ENCODE data around the gene ELOVL7. TPM values are rescaled to one million over a fixed set of nuclear protein-coding genes. Genes with fewer than 3 reads are reported as not detected.

Gene ELOVL7
- total RNA-seq, 1 experiment from 2014 or later, result 1.2 TPM

GRCh38 chr5:60891667-60892066, 47.6 kb upstream of the ELOVL7 start:
- H3K9me2 ChIP-seq (replicated peaks; ENCODE audit: low read length), result no peaks in the 10 kb centered on the region
- H3K79me2 ChIP-seq (ENCODE audit: low read length), result no peaks in the 10 kb centered on the region
- H3F3A ChIP-seq (ENCODE audit: low read length, unreplicated experiment), result no peaks in the 10 kb centered on the region
- H3K27me3 ChIP-seq (ENCODE audit: low read length), result no peaks in the 10 kb centered on the region
- no TSS peak for BruUV-seq (replicated peaks)
- no peak overlapping the region for H3K4me2 ChIP-seq (ENCODE audit: low read length)
- ATAC-seq (no peak), DNase-seq (no peak)
- intact Hi-C loops (cut with micrococcal nuclease), result no loop called here
- no peak overlapping the region for H3K9ac ChIP-seq (ENCODE audit: low read length)
- H3K9me3 ChIP-seq (ENCODE audit: low read length), result no peaks in the 10 kb centered on the region
- H3K27ac ChIP-seq (ENCODE audit: low read length), result no peak overlapping the region
- H2AFZ ChIP-seq (ENCODE audit: low read length), result no peak overlapping the region
- no peaks in the 10 kb centered on the region for H4K20me1 ChIP-seq (ENCODE audit: low read length)
- ChIA-PET CTCF (no interaction called here), POLR2A (ENCODE audit: unreplicated experiment) (no interaction called here)
- TF ChIP-seq CTCF (conservative IDR thresholded peaks at IDR 0.05; ENCODE audit: low read depth, low read length), result no peak
- no peak for TF ChIP-seq EZH2phosphoT487 (IDR thresholded peaks at IDR 0.05; ENCODE audit: borderline replicate concordance, low read length)
- TF ChIP-seq EZH2 (IDR thresholded peaks at IDR 0.05; ENCODE audit: low read length, unreplicated experiment), result no peak
- H3K4me1 ChIP-seq (ENCODE audit: insufficient read depth, low read length), result no peaks in the 10 kb centered on the region
- H3K4me3 ChIP-seq (ENCODE audit: low read length), result no peak overlapping the region
- H3K36me3 ChIP-seq (ENCODE audit: low read depth, low read length), result no peaks in the 10 kb centered on the region

- POLR2A ChIA-PET (ENCODE audit: unreplicated experiment), result no interaction called here
- Histone ChIP-seq H3K4me3 (ENCODE audit: low read length) (no peak overlapping the region), H3K9me2 (replicated peaks; ENCODE audit: low read length) (no peaks in the 10 kb centered on the region), H3K9me3 (ENCODE audit: low read length) (no peaks in the 10 kb centered on the region), H3F3A (ENCODE audit: low read length, unreplicated experiment) (no peaks in the 10 kb centered on the region), H3K4me2 (ENCODE audit: low read length) (no peak overlapping the region), H4K20me1 (ENCODE audit: low read length) (no peaks in the 10 kb centered on the region), H3K9ac (ENCODE audit: low read length) (no peak overlapping the region), H3K27me3 (ENCODE audit: low read length) (no peaks in the 10 kb centered on the region), H3K36me3 (ENCODE audit: low read depth, low read length) (no peaks in the 10 kb centered on the region), H3K79me2 (ENCODE audit: low read length) (no peaks in the 10 kb centered on the region), H3K4me1 (ENCODE audit: insufficient read depth, low read length) (no peaks in the 10 kb centered on the region), H3K27ac (ENCODE audit: low read length) (no peak overlapping the region), H2AFZ (ENCODE audit: low read length) (no peak overlapping the region)
- intact Hi-C loops (cut with micrococcal nuclease), result no loop called here
- DNase-seq (no peak), ATAC-seq (no peak)
- BruUV-seq (replicated peaks), result no TSS peak
- TF ChIP-seq CTCF (conservative IDR thresholded peaks at IDR 0.05; ENCODE audit: low read depth, low read length) (no peak), EZH2 (IDR thresholded peaks at IDR 0.05; ENCODE audit: low read length, unreplicated experiment) (no peak), EZH2phosphoT487 (IDR thresholded peaks at IDR 0.05; ENCODE audit: borderline replicate concordance, low read length) (no peak)
- CTCF ChIA-PET, result no interaction called here
These were observed 44.4 kb upstream of the ELOVL7 start for GRCh38 chr5:60888359-60889061.

GRCh38 chr5:60887746-60888145, 43.7 kb upstream of the ELOVL7 start:
- CTCF ChIA-PET, result no interaction called here
- no peaks in the 10 kb centered on the region for H3K9me2 ChIP-seq (replicated peaks; ENCODE audit: low read length)
- H3K9me3 ChIP-seq (ENCODE audit: low read length), result no peaks in the 10 kb centered on the region
- H3K27ac ChIP-seq (ENCODE audit: low read length), result no peak overlapping the region
- H3K79me2 ChIP-seq (ENCODE audit: low read length), result no peaks in the 10 kb centered on the region
- POLR2A ChIA-PET (ENCODE audit: unreplicated experiment), result no interaction called here
- no TSS peak for BruUV-seq (replicated peaks)
- H3K4me2 ChIP-seq (ENCODE audit: low read length), result no peak overlapping the region
- ATAC-seq (no peak), DNase-seq (no peak)
- H2AFZ ChIP-seq (ENCODE audit: low read length), result no peak overlapping the region
- no peaks in the 10 kb centered on the region for H3K36me3 ChIP-seq (ENCODE audit: low read depth, low read length)
- no peak overlapping the region for H3K9ac ChIP-seq (ENCODE audit: low read length)
- no peak for TF ChIP-seq CTCF (conservative IDR thresholded peaks at IDR 0.05; ENCODE audit: low read depth, low read length)
- no peak for TF ChIP-seq EZH2phosphoT487 (IDR thresholded peaks at IDR 0.05; ENCODE audit: borderline replicate concordance, low read length)
- no peak for TF ChIP-seq EZH2 (IDR thresholded peaks at IDR 0.05; ENCODE audit: low read length, unreplicated experiment)
- H3K4me1 ChIP-seq (ENCODE audit: insufficient read depth, low read length), result no peaks in the 10 kb centered on the region
- no peaks in the 10 kb centered on the region for H4K20me1 ChIP-seq (ENCODE audit: low read length)
- no peaks in the 10 kb centered on the region for H3F3A ChIP-seq (ENCODE audit: low read length, unreplicated experiment)
- H3K27me3 ChIP-seq (ENCODE audit: low read length), result no peaks in the 10 kb centered on the region
- intact Hi-C loops (cut with micrococcal nuclease), result no loop called here
- no peak overlapping the region for H3K4me3 ChIP-seq (ENCODE audit: low read length)

Data from PC-3 (cell line).